Measurements from ENCODE around the gene ZNF165. TPM values are rescaled to one million over a fixed set of nuclear protein-coding genes. Genes with fewer than 3 reads are reported as not detected.

ZNF165 gene
- total RNA-seq, 3 donors from 2014 or later = 3.9 to 7.1 (median 4.0) TPM

GRCh38 chr6:28124350-28124970 lies 44.1 kb downstream of the ZNF165 start, which contains the start of gene ZSCAN16:
Gene ZSCAN16 (plus strand): TSS chr6:28124609. CDS start chr6:28125444, 835 bp downstream.
- no peak for TF ChIP-seq CTCF (IDR thresholded peaks at IDR 0.05)
- peaks cover 3% of the 10 kb centered on the region for H3K4me1 ChIP-seq (ENCODE audit: low read depth)
- peak within 1 kb of the TSS; percentile 25 for H3K4me3 ChIP-seq
- no peaks in the 10 kb centered on the region for H3K9me3 ChIP-seq
- intact Hi-C loops (cut with DNase I, micrococcal nuclease) = no loop called here
- no peaks in the 10 kb centered on the region for H3K36me3 ChIP-seq (ENCODE audit: low read depth)
- DNase-seq (peak; percentile 91 to 95 (median 93)), ATAC-seq (peak; percentile 100)

GRCh38 chr6:28124971-28125353 lies 44.6 kb downstream of the ZNF165 start:
- peak overlapping the region; percentile 25 for H3K4me3 ChIP-seq
- no peak for TF ChIP-seq CTCF (IDR thresholded peaks at IDR 0.05)
- DNase-seq = no peak
- intact Hi-C loops (cut with DNase I, micrococcal nuclease) = no loop called here
- peak; percentile 50 for ATAC-seq
- H3K9me3 ChIP-seq = no peaks in the 10 kb centered on the region
- H3K36me3 ChIP-seq (ENCODE audit: low read depth) = no peaks in the 10 kb centered on the region
- H3K4me1 ChIP-seq (ENCODE audit: low read depth) = peaks cover 3% of the 10 kb centered on the region

DNA sequence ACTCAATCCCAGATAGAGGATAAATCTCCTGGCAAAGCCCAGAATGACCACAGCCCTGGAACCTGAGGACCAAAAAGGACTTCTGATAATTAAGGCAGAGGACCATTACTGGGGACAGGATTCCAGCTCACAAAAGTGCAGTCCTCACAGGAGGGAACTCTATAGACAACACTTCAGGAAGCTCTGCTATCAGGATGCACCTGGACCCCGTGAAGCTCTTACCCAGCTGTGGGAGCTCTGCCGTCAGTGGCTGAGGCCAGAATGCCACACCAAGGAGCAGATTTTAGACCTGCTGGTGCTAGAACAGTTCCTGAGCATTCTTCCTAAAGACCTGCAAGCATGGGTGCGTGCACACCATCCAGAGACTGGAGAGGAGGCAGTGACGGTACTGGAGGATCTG lies 45.0 kb downstream of the ZNF165 start:
- H3K9me3 ChIP-seq = no peaks in the 10 kb centered on the region
- no peaks in the 10 kb centered on the region for H3K36me3 ChIP-seq (ENCODE audit: low read depth)
- H3K4me3 ChIP-seq = no peak overlapping the region
- no peak for DNase-seq
- no peak for ATAC-seq
- intact Hi-C loops (cut with DNase I, micrococcal nuclease) = no loop called here
- peaks cover 3% of the 10 kb centered on the region for H3K4me1 ChIP-seq (ENCODE audit: low read depth)
- TF ChIP-seq CTCF (IDR thresholded peaks at IDR 0.05) = no peak

- no peak overlapping the region for H3K4me3 ChIP-seq
- H3K4me1 ChIP-seq (ENCODE audit: low read depth) = peaks cover 10% of the 10 kb centered on the region
- intact Hi-C loops (cut with DNase I, micrococcal nuclease) = loop anchor here (10.0 kb wide), 1 partner anchor 221 kb away; no protein-coding TSS in a partner anchor
- DNase-seq = peak in 1 of 3 donors; percentile 35
- no peak for ATAC-seq
- peak; percentile 17 for TF ChIP-seq CTCF (IDR thresholded peaks at IDR 0.05)
- no peaks in the 10 kb centered on the region for H3K36me3 ChIP-seq (ENCODE audit: low read depth)
- no peaks in the 10 kb centered on the region for H3K9me3 ChIP-seq
Measured at GRCh38 chr6:28134015-28134414, 53.6 kb downstream of the ZNF165 start.

DNA sequence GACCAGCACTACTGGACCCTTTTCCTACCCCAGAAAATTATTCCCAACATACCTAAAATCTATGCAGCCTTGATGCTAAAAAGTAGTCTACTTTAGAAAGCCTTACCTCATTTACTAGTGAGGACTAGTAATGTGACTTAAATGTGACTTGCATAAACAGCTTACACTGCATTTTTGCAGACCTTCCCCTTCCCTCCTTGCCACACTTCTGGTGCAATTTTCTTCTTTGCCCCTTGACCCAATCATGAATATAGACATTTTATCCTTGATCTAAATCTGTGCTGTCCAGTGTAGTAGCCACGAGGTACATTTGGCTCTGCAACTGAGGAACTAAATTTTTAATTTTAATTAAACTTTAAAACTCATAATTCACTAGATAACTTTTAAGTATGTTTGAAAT lies 54.3 kb downstream of the ZNF165 start:
- ATAC-seq = no peak
- intact Hi-C loops (cut with DNase I, micrococcal nuclease) = loop anchor here (10.0 kb wide), 1 partner anchor 220 kb away; no protein-coding TSS in a partner anchor

More for the DNA sequence above, 54.3 kb downstream of the ZNF165 start:
- TF ChIP-seq CTCF (IDR thresholded peaks at IDR 0.05) = no peak
- Histone ChIP-seq H3K4me1 (ENCODE audit: low read depth) (peaks cover 10% of the 10 kb centered on the region), H3K36me3 (ENCODE audit: low read depth) (no peaks in the 10 kb centered on the region), H3K4me3 (no peak overlapping the region), H3K9me3 (no peaks in the 10 kb centered on the region)
- DNase-seq = no peak

Data from mucosa of descending colon (tissue), 3 donors.